Measurements from ENCODE around the gene FCRL2.

Gene FCRL2

GRCh38 chr1:157724537-157725220, 52.3 kb downstream of the FCRL2 start:
- FAIRE-seq (no peak), DNase-seq (ENCODE audit: insufficient read length, low spot score) (no peak)
- TF ChIP-seq POLR2A (IDR thresholded peaks at IDR 0.05; ENCODE audit: low read depth, low read length): no peak

GRCh38 chr1:157723157-157723556, 53.8 kb downstream of the FCRL2 start:
- DNase-seq (ENCODE audit: insufficient read length, low spot score) (no peak), FAIRE-seq (no peak)
- no peak for TF ChIP-seq POLR2A (IDR thresholded peaks at IDR 0.05; ENCODE audit: low read depth, low read length)

GRCh38 chr1:157721985-157722384, 54.9 kb downstream of the FCRL2 start:
- TF ChIP-seq POLR2A (IDR thresholded peaks at IDR 0.05; ENCODE audit: low read depth, low read length): no peak
- no peak for DNase-seq (ENCODE audit: insufficient read length, low spot score)
- FAIRE-seq: no peak

GRCh38 chr1:157715736-157716135, 61.2 kb downstream of the FCRL2 start:
- DNase-seq (ENCODE audit: insufficient read length, low spot score) (no peak), FAIRE-seq (no peak)
- no peak for TF ChIP-seq POLR2A (IDR thresholded peaks at IDR 0.05; ENCODE audit: low read depth, low read length)

GRCh38 chr1:157711802-157712201, 65.1 kb downstream of the FCRL2 start:
- DNase-seq (ENCODE audit: insufficient read length, low spot score): no peak
- FAIRE-seq: no peak
- no peak for TF ChIP-seq POLR2A (IDR thresholded peaks at IDR 0.05; ENCODE audit: low read depth, low read length)

GRCh38 chr1:157704878-157705277, 72.1 kb downstream of the FCRL2 start:
- FAIRE-seq: no peak
- DNase-seq (ENCODE audit: insufficient read length, low spot score): no peak
- TF ChIP-seq POLR2A (IDR thresholded peaks at IDR 0.05; ENCODE audit: low read depth, low read length): no peak

- FAIRE-seq (no peak), DNase-seq (ENCODE audit: insufficient read length, low spot score) (no peak)
- no peak for TF ChIP-seq POLR2A (IDR thresholded peaks at IDR 0.05; ENCODE audit: low read depth, low read length)
These were observed 73.0 kb downstream of the FCRL2 start for GRCh38 chr1:157703981-157704380.

GRCh38 chr1:157702308-157702825, 74.6 kb downstream of the FCRL2 start:
- no peak for FAIRE-seq
- no peak for DNase-seq (ENCODE audit: insufficient read length, low spot score)
- TF ChIP-seq POLR2A (IDR thresholded peaks at IDR 0.05; ENCODE audit: low read depth, low read length): no peak

GRCh38 chr1:157700732-157701131, 76.2 kb downstream of the FCRL2 start, which contains the start of gene FCRL3:
Gene FCRL3, minus strand, starts transcription at chr1:157700769. Its CDS starts 280 bp downstream, at chr1:157700489.
- FAIRE-seq: no peak
- no peak for DNase-seq (ENCODE audit: insufficient read length, low spot score)
- no peak for TF ChIP-seq POLR2A (IDR thresholded peaks at IDR 0.05; ENCODE audit: low read depth, low read length)

- DNase-seq (ENCODE audit: insufficient read length, low spot score): no peak
- FAIRE-seq: no peak
- TF ChIP-seq POLR2A (IDR thresholded peaks at IDR 0.05; ENCODE audit: low read depth, low read length): no peak
These were observed 76.6 kb downstream of the FCRL2 start for GRCh38 chr1:157700305-157700704.

GRCh38 chr1:157697781-157698569, 79.0 kb downstream of the FCRL2 start:
- no peak for TF ChIP-seq POLR2A (IDR thresholded peaks at IDR 0.05; ENCODE audit: low read depth, low read length)
- DNase-seq (ENCODE audit: insufficient read length, low spot score): no peak
- no peak for FAIRE-seq

GRCh38 chr1:157696966-157697628, 79.8 kb downstream of the FCRL2 start:
- TF ChIP-seq POLR2A (IDR thresholded peaks at IDR 0.05; ENCODE audit: low read depth, low read length): no peak

More at GRCh38 chr1:157696966-157697628, 79.8 kb downstream of the FCRL2 start:
- DNase-seq (ENCODE audit: insufficient read length, low spot score) (no peak), FAIRE-seq (no peak)

Data from H54 (cell line).